GM20000 (cell line): ENCODE measurements around the gene MTA3.
A peak's percentile ranks its signal among the peaks of the same experiment; 100 is the strongest.

ENCODE experiments used
- DNase-seq: peaks from one replicate; pipeline ENCODE4 v3.0.0; 2012; ENCODE audit warnings: low spot score
- CTCF ChIP-seq: IDR thresholded peaks from 2 replicates; pipeline ENCODE4 v1.5.1; 2012; ENCODE audit warnings: mild to moderate bottlenecking, control low read depth; ENCODE audit errors: extremely low read depth, missing control alignments

MTA3 gene

GRCh38 chr2:42711896-42712295 lies 143.5 kb downstream of the MTA3 start:
- TF ChIP-seq CTCF: no peak
- DNase-seq: no peak

- no peak for DNase-seq
- no peak for TF ChIP-seq CTCF
Measured at GRCh38 chr2:42712934-42713333, 144.5 kb downstream of the MTA3 start.

GRCh38 chr2:42713920-42714319 lies 145.5 kb downstream of the MTA3 start:
- DNase-seq: no peak
- no peak for TF ChIP-seq CTCF

- no peak for DNase-seq
Measured at GRCh38 chr2:42714686-42715085, 146.3 kb downstream of the MTA3 start.

GRCh38 chr2:42721898-42722297 lies 153.5 kb downstream of the MTA3 start:
- DNase-seq: no peak
- TF ChIP-seq CTCF: no peak

More at GRCh38 chr2:42714686-42715085, 146.3 kb downstream of the MTA3 start:
- no peak for TF ChIP-seq CTCF

GRCh38 chr2:42722320-42723190 lies 154.1 kb downstream of the MTA3 start:
- DNase-seq: peak; percentile 71

More at GRCh38 chr2:42722320-42723190, 154.1 kb downstream of the MTA3 start:
- no peak for TF ChIP-seq CTCF
